Stimulated activated naive CD8-positive, alpha-beta T cell treated with anti-CD3 and anti-CD28 coated beads, Interleukin-15, amount 100 ng/mL, for 72 hours (primary cell): ENCODE data around the gene POFUT2.

Source experiments
- ATAC-seq: fragments of 150-1000 bp; cut with Tn5 transposase; 2 replicates; pipeline ENCODE4 v1.10.0; 2021; ENCODE audit warnings: mild to moderate bottlenecking, moderate library complexity
- DNase-seq, 2 donors: peaks; one replicate each; pipeline ENCODE4 v3.0.0; 2021 to 2022
- H3K27ac Mint-ChIP-seq, 2 donors: one replicate each; pipeline ENCODE4 v1.8.0; 2022; ENCODE audit warnings: mild to moderate bottlenecking in 2 of 2, mixed read lengths in 2 of 2, moderate library complexity in 2 of 2
- H3K27me3 Mint-ChIP-seq: one replicate; pipeline ENCODE4 v1.8.0; 2022; ENCODE audit warnings: mixed read lengths
- H3K4me1 Mint-ChIP-seq: one replicate; pipeline ENCODE4 v1.8.0; 2022; ENCODE audit warnings: mild to moderate bottlenecking, mixed read lengths
- H3K4me3 Mint-ChIP-seq, 2 donors: one replicate each; pipeline ENCODE4 v1.8.0; 2022; ENCODE audit warnings: mild to moderate bottlenecking in 2 of 2, mixed read lengths in 2 of 2, moderate library complexity in 1 of 2
- H3K9me3 Mint-ChIP-seq, 2 donors: one replicate each; pipeline ENCODE4 v1.8.0; 2022; ENCODE audit warnings: mixed read lengths in 2 of 2

The POFUT2 gene

GRCh38 chr21:45297869-45298268, 10.2 kb upstream of the POFUT2 start:
- H3K4me1 Mint-ChIP-seq, result peaks cover 46% of the 10 kb centered on the region

GRCh38 chr21:45297329-45297728, 9.6 kb upstream of the POFUT2 start:
- Mint-ChIP-seq H3K9me3 (no peaks in the 10 kb centered on the region), H3K27me3 (peaks cover 6% of the 10 kb centered on the region), H3K27ac (no peak overlapping the region), H3K4me1 (peaks cover 46% of the 10 kb centered on the region), H3K4me3 (no peak overlapping the region)
- no peak for ATAC-seq
- DNase-seq, result no peak

More at GRCh38 chr21:45297869-45298268, 10.2 kb upstream of the POFUT2 start:
- ATAC-seq (no peak), DNase-seq (no peak)
- no peak overlapping the region for H3K27ac Mint-ChIP-seq
- no peak overlapping the region for H3K4me3 Mint-ChIP-seq
- H3K9me3 Mint-ChIP-seq, result no peaks in the 10 kb centered on the region
- H3K27me3 Mint-ChIP-seq, result peaks cover 6% of the 10 kb centered on the region

GRCh38 chr21:45296638-45297037, 8.9 kb upstream of the POFUT2 start:
- no peak for ATAC-seq
- no peak overlapping the region for H3K4me3 Mint-ChIP-seq
- peak overlapping the region in 1 of 2 donors; percentile 31 for H3K27ac Mint-ChIP-seq
- H3K4me1 Mint-ChIP-seq, result peaks cover 43% of the 10 kb centered on the region
- DNase-seq, result no peak
- H3K27me3 Mint-ChIP-seq, result peaks cover 6% of the 10 kb centered on the region
- no peaks in the 10 kb centered on the region for H3K9me3 Mint-ChIP-seq

- H3K4me3 Mint-ChIP-seq, result no peak overlapping the region
- no peak for DNase-seq
- peaks cover 37% of the 10 kb centered on the region for H3K4me1 Mint-ChIP-seq
- H3K27me3 Mint-ChIP-seq, result peaks cover 6% of the 10 kb centered on the region
- ATAC-seq, result no peak
- no peak overlapping the region for H3K27ac Mint-ChIP-seq
- H3K9me3 Mint-ChIP-seq, result no peaks in the 10 kb centered on the region
Measured at GRCh38 chr21:45295576-45296365, 8.1 kb upstream of the POFUT2 start.

- Mint-ChIP-seq H3K4me3 (peak overlapping the region in 1 of 2 donors; percentile 44), H3K27me3 (peaks cover 6% of the 10 kb centered on the region), H3K4me1 (peaks cover 38% of the 10 kb centered on the region), H3K27ac (peak overlapping the region in 1 of 2 donors; percentile 89), H3K9me3 (no peaks in the 10 kb centered on the region)
- DNase-seq (no peak), ATAC-seq (no peak)
Measured at GRCh38 chr21:45294509-45295291, 7.0 kb upstream of the POFUT2 start.

- peak overlapping the region in 1 of 2 donors; percentile 35 for H3K4me3 Mint-ChIP-seq
- H3K4me1 Mint-ChIP-seq, result peaks cover 38% of the 10 kb centered on the region
- H3K27me3 Mint-ChIP-seq, result peaks cover 6% of the 10 kb centered on the region
- ATAC-seq, result no peak
- no peak overlapping the region for H3K27ac Mint-ChIP-seq
- no peaks in the 10 kb centered on the region for H3K9me3 Mint-ChIP-seq
- no peak for DNase-seq
Measured at GRCh38 chr21:45293726-45294401, 6.2 kb upstream of the POFUT2 start.

- ATAC-seq, result no peak
- H3K27ac Mint-ChIP-seq, result peak overlapping the region; percentile 72 to 96
- H3K4me3 Mint-ChIP-seq, result peak overlapping the region in 1 of 2 donors; percentile 70
- H3K9me3 Mint-ChIP-seq, result no peaks in the 10 kb centered on the region
- DNase-seq, result no peak
- peaks cover 6% of the 10 kb centered on the region for H3K27me3 Mint-ChIP-seq
- peaks cover 38% of the 10 kb centered on the region for H3K4me1 Mint-ChIP-seq
Measured at GRCh38 chr21:45293220-45293725, 5.6 kb upstream of the POFUT2 start.

GRCh38 chr21:45292399-45293219, 4.9 kb upstream of the POFUT2 start:
- Mint-ChIP-seq H3K27me3 (peaks cover 6% of the 10 kb centered on the region), H3K4me3 (peak overlapping the region; percentile 39 to 70), H3K9me3 (no peaks in the 10 kb centered on the region), H3K4me1 (peaks cover 38% of the 10 kb centered on the region), H3K27ac (peak overlapping the region; percentile 72 to 96)
- peak; percentile 70 for ATAC-seq
- DNase-seq, result peak; percentile 73 to 76

- H3K27ac Mint-ChIP-seq, result no peak overlapping the region
- H3K4me3 Mint-ChIP-seq, result peak overlapping the region in 1 of 2 donors; percentile 39
- no peaks in the 10 kb centered on the region for H3K9me3 Mint-ChIP-seq
- peaks cover 39% of the 10 kb centered on the region for H3K4me1 Mint-ChIP-seq
- ATAC-seq, result no peak
- peaks cover 6% of the 10 kb centered on the region for H3K27me3 Mint-ChIP-seq
- no peak for DNase-seq
Measured at GRCh38 chr21:45291613-45292398, 4.1 kb upstream of the POFUT2 start.

GRCh38 chr21:45290948-45291612, 3.4 kb upstream of the POFUT2 start:
- Mint-ChIP-seq H3K27ac (no peak overlapping the region), H3K9me3 (no peaks in the 10 kb centered on the region), H3K4me1 (peaks cover 44% of the 10 kb centered on the region), H3K27me3 (peaks cover 6% of the 10 kb centered on the region), H3K4me3 (no peak overlapping the region)
- no peak for DNase-seq
- no peak for ATAC-seq

GRCh38 chr21:45289655-45290515, 2.2 kb upstream of the POFUT2 start:
- H3K9me3 Mint-ChIP-seq, result no peaks in the 10 kb centered on the region
- ATAC-seq (no peak), DNase-seq (no peak)
- H3K27me3 Mint-ChIP-seq, result peaks cover 5% of the 10 kb centered on the region
- H3K4me3 Mint-ChIP-seq, result no peak overlapping the region
- H3K27ac Mint-ChIP-seq, result no peak overlapping the region
- peaks cover 45% of the 10 kb centered on the region for H3K4me1 Mint-ChIP-seq

- ATAC-seq, result no peak
Measured at GRCh38 chr21:45289134-45289533, 1.4 kb upstream of the POFUT2 start.

GRCh38 chr21:45288441-45288841, 746 bp upstream of the POFUT2 start:
- ATAC-seq (peak; percentile 1), DNase-seq (no peak)
- H3K4me1 Mint-ChIP-seq, result peaks cover 41% of the 10 kb centered on the region
- H3K4me3 Mint-ChIP-seq, result peak overlapping the region in 1 of 2 donors; percentile 89
- no peak overlapping the region for H3K27ac Mint-ChIP-seq
- no peaks in the 10 kb centered on the region for H3K9me3 Mint-ChIP-seq
- no peaks in the 10 kb centered on the region for H3K27me3 Mint-ChIP-seq

More at GRCh38 chr21:45289134-45289533, 1.4 kb upstream of the POFUT2 start:
- H3K4me3 Mint-ChIP-seq, result peak overlapping the region in 1 of 2 donors; percentile 89
- DNase-seq, result no peak
- H3K27ac Mint-ChIP-seq, result no peak overlapping the region
- no peaks in the 10 kb centered on the region for H3K27me3 Mint-ChIP-seq
- H3K9me3 Mint-ChIP-seq, result no peaks in the 10 kb centered on the region
- H3K4me1 Mint-ChIP-seq, result peaks cover 40% of the 10 kb centered on the region
